Thoracic aorta (tissue), 2 donors: Measurements from ENCODE around the gene DDX20. TPM values are rescaled to one million over a fixed set of nuclear protein-coding genes. Genes with fewer than 3 reads are reported as not detected.

ENCODE experiments used
- ATAC-seq: fragments of 150-250 bp; one replicate; pipeline ENCODE4 v1.8.0; 2017; ENCODE audit warnings: low read depth; ENCODE audit not compliant: insufficient number of reproducible peaks, low FRiP score
- DNase-seq: peaks from one replicate; pipeline ENCODE4 v3.0.0-alpha.2; 2020; ENCODE audit warnings: low spot score
- H3K27ac ChIP-seq, 2 donors: fragments of 200-600 bp; sonication (generic); 1 replicate in 1 of 2; 2 replicates in 1 of 2; pipeline ENCODE4 v1.5.1; 2016; ENCODE audit warnings: mild to moderate bottlenecking in 2 of 2, moderate library complexity in 2 of 2
- H3K27me3 ChIP-seq: fragments of 200-600 bp; sonication (generic); replicated peaks from 2 replicates; pipeline ENCODE4 v1.6.0; 2016; ENCODE audit warnings: mild to moderate bottlenecking; ENCODE audit not compliant: insufficient read depth
- H3K36me3 ChIP-seq: fragments of 200-600 bp; sonication (generic); one replicate; pipeline ENCODE4 v1.5.1; 2016
- H3K4me1 ChIP-seq, 2 donors: fragments of 200-600 bp; sonication (generic); 1 replicate in 1 of 2; 2 replicates in 1 of 2; pipeline versions ENCODE4 v1.5.1 to v1.6.0; 2016; ENCODE audit warnings: low read depth in 2 of 2, mild to moderate bottlenecking in 1 of 2; ENCODE audit not compliant: control insufficient read depth in 1 of 2
- H3K4me3 ChIP-seq: fragments of 200-600 bp; sonication (generic); 2 replicates; pipeline ENCODE4 v1.5.1; 2016; ENCODE audit warnings: mild to moderate bottlenecking
- H3K9me3 ChIP-seq: fragments of 200-600 bp; sonication (generic); 2 replicates; pipeline ENCODE4 v1.5.1; 2016
- total RNA-seq, 2 donors: library from RNA; depleted of rRNA; stranded (reverse); fragments of >200 nt; gene quantifications; one replicate each; pipeline versions ENCODE4 v1.1.0 to v1.2.3, GENCODE V29; 2016
- TF ChIP-seq, protein P1 (sequence below): fragments of 200-600 bp; sonication (generic); IDR thresholded peaks from one replicate; pipeline ENCODE4 v1.5.1; 2019; ENCODE audit warnings: antibody characterized with exemption

Gene DDX20
- total RNA-seq, 2 donors from 2014 or later, result 17.2 to 21.5 TPM

DNA sequence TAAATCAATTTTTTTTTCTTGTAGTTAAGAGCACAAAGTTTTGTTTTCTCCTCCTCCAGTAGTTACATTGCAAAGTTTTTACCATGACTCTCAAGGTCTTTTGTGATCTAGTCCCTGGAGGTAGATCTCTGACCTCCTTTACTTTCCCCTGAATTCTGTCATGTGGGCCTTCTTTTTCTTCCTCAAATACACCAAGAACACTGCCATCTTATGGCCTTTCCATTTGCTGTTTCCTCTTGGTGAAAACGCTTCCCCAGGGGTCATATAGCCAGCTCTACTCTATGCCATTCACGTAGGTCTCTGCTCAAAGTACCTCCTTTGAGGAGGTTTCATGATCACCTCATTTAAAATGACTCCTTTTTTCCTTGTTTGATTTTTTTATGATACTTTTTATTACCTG is 2.7 kb downstream of the DDX20 start:
- Histone ChIP-seq H3K4me3 (no peak overlapping the region), H3K36me3 (peaks cover 11% of the 10 kb centered on the region), H3K4me1 (peaks cover 8 to 20% of the 10 kb centered on the region in 2 donors), H3K27ac (no peak overlapping the region), H3K27me3 (no peaks in the 10 kb centered on the region), H3K9me3 (no peaks in the 10 kb centered on the region)
- ATAC-seq (no peak), DNase-seq (no peak)
- TF ChIP-seq, protein P1, sequence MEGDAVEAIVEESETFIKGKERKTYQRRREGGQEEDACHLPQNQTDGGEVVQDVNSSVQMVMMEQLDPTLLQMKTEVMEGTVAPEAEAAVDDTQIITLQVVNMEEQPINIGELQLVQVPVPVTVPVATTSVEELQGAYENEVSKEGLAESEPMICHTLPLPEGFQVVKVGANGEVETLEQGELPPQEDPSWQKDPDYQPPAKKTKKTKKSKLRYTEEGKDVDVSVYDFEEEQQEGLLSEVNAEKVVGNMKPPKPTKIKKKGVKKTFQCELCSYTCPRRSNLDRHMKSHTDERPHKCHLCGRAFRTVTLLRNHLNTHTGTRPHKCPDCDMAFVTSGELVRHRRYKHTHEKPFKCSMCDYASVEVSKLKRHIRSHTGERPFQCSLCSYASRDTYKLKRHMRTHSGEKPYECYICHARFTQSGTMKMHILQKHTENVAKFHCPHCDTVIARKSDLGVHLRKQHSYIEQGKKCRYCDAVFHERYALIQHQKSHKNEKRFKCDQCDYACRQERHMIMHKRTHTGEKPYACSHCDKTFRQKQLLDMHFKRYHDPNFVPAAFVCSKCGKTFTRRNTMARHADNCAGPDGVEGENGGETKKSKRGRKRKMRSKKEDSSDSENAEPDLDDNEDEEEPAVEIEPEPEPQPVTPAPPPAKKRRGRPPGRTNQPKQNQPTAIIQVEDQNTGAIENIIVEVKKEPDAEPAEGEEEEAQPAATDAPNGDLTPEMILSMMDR, result no peak

DNA sequence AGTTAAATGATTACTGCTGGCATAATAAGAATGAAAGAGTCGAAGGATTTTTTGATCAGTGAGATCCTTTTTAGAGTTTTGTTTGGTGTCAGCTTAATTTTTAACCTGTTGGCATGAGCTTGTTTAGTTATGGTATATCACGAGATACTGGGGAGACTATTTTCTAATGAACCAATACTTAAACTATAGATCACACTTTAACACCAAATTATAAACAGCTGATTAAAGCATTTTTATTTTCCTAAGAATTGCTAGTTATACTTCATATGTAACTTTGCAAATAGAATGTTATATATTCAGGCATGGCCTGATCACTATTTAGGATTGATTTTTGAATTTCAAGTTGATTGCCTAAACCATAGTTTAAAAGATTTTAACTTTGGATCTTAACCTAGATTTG is 6.0 kb downstream of the DDX20 start:
- DNase-seq (no peak), ATAC-seq (no peak)
- H3K4me1 ChIP-seq, result peaks cover under 1 to 6% of the 10 kb centered on the region in 2 donors
- no peaks in the 10 kb centered on the region for H3K9me3 ChIP-seq
- TF ChIP-seq, protein P1, result no peak
- H3K4me3 ChIP-seq, result no peak overlapping the region
- peaks cover 28% of the 10 kb centered on the region for H3K36me3 ChIP-seq
- no peak overlapping the region for H3K27ac ChIP-seq
- no peaks in the 10 kb centered on the region for H3K27me3 ChIP-seq

DNA sequence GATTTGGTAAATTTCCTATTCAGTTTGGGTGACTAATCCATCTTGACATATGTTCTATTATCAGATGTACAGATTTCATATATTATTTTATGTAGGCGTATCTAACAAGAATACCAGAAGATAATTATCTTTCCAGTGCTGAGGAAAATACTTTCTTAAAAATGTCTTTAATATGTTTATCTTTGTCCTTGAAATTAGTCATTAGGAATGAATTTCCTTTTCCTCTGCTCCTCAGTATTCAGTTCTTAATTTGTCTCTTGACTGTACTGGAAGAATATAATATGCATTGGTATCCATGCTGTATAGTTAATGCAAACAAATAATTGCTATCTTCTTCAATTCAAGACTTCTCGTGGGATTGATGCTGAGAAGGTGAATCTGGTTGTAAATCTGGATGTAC is 6.6 kb downstream of the DDX20 start:
- no peak for DNase-seq
- no peaks in the 10 kb centered on the region for H3K4me1 ChIP-seq
- no peaks in the 10 kb centered on the region for H3K27me3 ChIP-seq
- TF ChIP-seq, protein P1, result no peak
- no peak overlapping the region for H3K27ac ChIP-seq
- no peak overlapping the region for H3K4me3 ChIP-seq
- no peak for ATAC-seq
- H3K36me3 ChIP-seq, result peaks cover 28% of the 10 kb centered on the region
- H3K9me3 ChIP-seq, result no peaks in the 10 kb centered on the region

DNA sequence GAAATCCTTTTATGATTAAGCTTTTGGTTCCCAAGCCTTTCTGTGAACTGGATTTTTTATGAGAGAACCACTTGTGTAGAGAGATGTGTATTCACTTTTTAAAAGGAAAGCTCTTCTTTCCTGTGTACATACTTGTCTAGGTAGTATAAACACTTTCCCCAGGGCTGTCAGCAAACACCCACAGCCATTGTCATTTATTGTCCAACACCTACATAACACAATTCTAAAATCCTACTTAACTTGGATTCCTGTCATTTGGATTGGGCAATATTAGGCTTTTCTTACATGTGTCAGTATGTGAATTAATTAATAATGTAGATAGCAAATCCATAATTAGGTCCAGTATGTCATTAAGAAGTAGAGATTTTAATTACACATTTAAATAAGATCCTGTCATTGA is 12.3 kb downstream of the DDX20 start:
- Histone ChIP-seq H3K27ac (no peak overlapping the region), H3K4me3 (no peak overlapping the region), H3K4me1 (no peaks in the 10 kb centered on the region), H3K36me3 (peaks cover 23% of the 10 kb centered on the region), H3K9me3 (no peaks in the 10 kb centered on the region), H3K27me3 (no peaks in the 10 kb centered on the region)
- DNase-seq (no peak), ATAC-seq (no peak)
- TF ChIP-seq, protein P1, result no peak

DNA sequence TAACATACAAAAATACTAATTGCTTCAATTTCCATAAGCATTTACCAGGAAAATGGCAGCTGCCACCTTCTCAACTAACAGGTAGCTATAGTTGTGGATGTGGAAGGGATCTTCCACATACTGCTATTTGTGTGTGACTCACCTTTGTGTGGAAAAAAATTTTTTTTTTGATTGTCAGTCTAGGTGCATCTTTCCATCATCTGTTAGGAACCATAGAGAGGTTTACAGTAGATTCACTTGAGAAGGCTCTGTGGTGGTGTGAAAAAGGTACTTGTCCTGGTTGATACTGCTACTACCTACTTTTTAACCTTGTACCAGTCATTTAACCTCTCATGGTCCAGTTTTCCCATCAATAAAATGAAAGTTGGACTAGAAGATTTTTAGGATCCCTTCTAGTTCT is 12.9 kb downstream of the DDX20 start:
- H3K9me3 ChIP-seq, result no peaks in the 10 kb centered on the region
- H3K36me3 ChIP-seq, result peaks cover 17% of the 10 kb centered on the region
- no peak overlapping the region for H3K4me3 ChIP-seq
- H3K27me3 ChIP-seq, result no peaks in the 10 kb centered on the region
- no peaks in the 10 kb centered on the region for H3K4me1 ChIP-seq
- no peak overlapping the region for H3K27ac ChIP-seq
- TF ChIP-seq, protein P1, result no peak
- ATAC-seq (no peak), DNase-seq (no peak)
